Measurements from ENCODE around the gene STIM1. TPM values are rescaled to one million over a fixed set of nuclear protein-coding genes. Genes with fewer than 3 reads are reported as not detected.

STIM1 gene
- total RNA-seq, 1 donor from 2014 or later: 60.7 TPM

DNA sequence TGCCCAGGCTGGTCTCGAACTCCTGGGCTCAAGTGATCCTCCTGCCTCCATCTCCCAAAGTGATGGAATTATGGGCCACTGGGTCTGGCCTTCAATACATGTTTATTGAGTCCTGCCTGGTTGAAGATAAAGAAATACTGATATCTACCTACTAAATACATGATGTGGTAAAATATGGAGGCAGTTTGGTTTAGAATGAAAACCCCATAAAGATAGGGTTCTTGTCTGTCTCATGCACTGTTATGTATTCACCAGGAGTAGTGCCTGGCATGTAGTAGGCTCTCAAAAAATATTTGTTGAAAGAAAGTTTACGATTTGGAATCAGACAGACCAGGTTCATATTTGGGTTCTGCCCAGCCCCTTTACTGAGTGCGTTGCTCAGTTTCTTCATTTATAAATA is 21.1 kb downstream of the STIM1 start:
- H3K36me3 ChIP-seq: no peaks in the 10 kb centered on the region
- no peaks in the 10 kb centered on the region for H3K27me3 ChIP-seq
- TF ChIP-seq CTCF (IDR thresholded peaks at IDR 0.05): no peak
- no peaks in the 10 kb centered on the region for H3K9me3 ChIP-seq
- H3K4me1 ChIP-seq: peaks cover 31% of the 10 kb centered on the region
- ATAC-seq: no peak
- no peak for DNase-seq
- intact Hi-C loops (cut with DNase I): no loop called here
- no peak overlapping the region for H3K4me3 ChIP-seq
- no peak overlapping the region for H3K27ac ChIP-seq

DNA sequence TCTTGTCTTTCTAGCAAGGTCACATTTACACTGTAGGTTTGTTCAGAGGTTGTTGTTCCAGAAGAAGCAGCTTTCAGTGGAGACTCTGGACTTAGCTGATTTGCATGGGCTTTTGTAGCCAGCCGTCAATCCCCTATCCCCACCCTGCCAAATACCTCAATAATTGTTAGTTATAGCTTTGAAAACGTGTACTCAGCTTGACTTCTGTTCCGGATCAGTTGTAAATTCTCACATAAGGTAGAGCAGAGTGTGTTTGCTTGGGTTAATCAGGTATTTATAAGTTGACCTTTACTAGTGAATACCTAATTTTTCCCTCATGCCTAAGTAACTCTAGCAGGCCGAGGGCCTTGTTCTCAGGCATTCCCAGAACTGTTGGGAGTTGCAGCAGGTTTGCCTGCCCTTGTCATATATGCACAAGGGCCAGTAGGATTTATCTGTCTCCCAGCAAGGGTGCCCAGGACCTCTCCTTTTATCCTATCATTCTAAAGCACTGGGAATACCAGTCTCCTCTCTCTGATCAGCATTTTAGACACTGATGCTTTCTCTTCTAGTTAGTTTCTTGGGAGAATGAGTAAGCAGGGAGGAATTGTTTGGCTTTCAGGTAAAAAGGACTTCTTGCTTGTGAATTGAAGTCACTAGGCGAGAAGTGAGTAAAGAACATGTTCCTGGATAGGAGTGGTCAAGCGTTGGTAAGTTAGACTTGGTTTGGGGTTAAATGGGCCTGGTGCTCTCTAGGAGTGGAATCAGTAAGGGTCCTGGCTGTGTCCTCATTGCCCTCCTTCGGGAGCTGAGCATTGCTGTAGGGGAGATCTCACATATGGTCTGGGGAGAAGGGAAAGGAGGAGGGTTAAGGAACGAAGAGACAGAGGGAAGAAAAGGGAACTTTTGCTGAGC is 22.1 kb downstream of the STIM1 start:
- TF ChIP-seq CTCF (IDR thresholded peaks at IDR 0.05): no peak
- DNase-seq: no peak

DNA sequence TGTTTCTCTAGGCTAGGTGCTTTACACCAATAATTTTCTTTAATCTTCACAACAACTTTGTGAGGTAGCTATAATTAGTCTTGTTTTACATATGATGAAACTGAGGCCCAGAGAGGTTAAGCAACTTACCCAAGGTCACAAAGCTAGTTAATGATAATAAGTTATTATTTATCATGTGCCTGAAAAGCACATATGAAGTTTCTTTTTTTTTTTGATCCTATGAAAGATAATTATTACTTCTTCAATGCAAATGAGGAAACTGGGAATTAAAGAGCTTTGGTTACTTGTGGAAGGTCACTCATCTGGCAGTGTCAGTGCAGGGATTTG is 22.8 kb downstream of the STIM1 start:
- H3K4me1 ChIP-seq: peaks cover 31% of the 10 kb centered on the region
- no peaks in the 10 kb centered on the region for H3K27me3 ChIP-seq
- no peak overlapping the region for H3K27ac ChIP-seq
- TF ChIP-seq CTCF (IDR thresholded peaks at IDR 0.05): no peak
- intact Hi-C loops (cut with DNase I): no loop called here
- no peaks in the 10 kb centered on the region for H3K9me3 ChIP-seq
- no peaks in the 10 kb centered on the region for H3K36me3 ChIP-seq
- H3K4me3 ChIP-seq: no peak overlapping the region
- ATAC-seq (no peak), DNase-seq (no peak)

More for the DNA sequence above, 22.1 kb downstream of the STIM1 start:
- Histone ChIP-seq H3K4me1 (peaks cover 31% of the 10 kb centered on the region), H3K27ac (no peak overlapping the region), H3K4me3 (no peak overlapping the region), H3K27me3 (no peaks in the 10 kb centered on the region), H3K9me3 (no peaks in the 10 kb centered on the region), H3K36me3 (no peaks in the 10 kb centered on the region)
- intact Hi-C loops (cut with DNase I): no loop called here
- ATAC-seq: peak; percentile 14

DNA sequence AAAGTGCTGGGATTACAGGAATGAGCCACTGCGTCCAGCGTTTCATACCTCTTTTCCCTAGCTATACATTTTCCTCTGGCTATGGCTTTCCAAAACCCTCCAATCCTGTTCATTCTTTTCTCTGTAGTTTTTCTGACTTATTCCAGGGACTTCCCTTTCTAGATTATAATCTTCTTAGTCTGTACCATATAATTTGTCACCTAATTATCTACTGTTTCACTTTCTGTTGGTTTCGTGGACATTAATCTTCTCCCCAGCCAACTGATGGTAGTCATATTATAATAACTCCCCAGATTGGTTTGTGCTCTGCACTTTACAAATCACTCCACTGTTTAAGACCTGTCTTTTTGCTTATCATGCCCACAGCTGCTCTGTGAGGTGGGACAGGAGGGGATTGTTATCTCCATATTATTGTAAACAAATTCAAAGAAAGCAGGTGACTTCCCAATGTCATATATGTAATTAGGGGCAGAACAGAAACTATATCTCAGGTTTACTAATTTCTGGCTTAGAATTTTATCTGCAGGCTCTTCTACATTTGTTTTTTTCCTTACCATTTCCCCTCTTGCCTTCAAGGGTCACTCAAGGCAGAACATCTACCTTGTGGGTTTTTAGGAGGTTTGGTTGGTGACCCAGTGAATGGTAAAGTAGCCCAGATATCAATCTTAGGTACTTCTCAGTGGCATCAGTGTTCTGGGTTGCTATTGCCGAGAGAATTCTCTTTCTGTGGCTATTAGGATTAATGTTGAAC is 23.9 kb downstream of the STIM1 start:
- Histone ChIP-seq H3K36me3 (no peaks in the 10 kb centered on the region), H3K27me3 (no peaks in the 10 kb centered on the region), H3K4me3 (no peak overlapping the region), H3K9me3 (no peaks in the 10 kb centered on the region), H3K4me1 (peaks cover 31% of the 10 kb centered on the region), H3K27ac (peak overlapping the region; percentile 5)
- intact Hi-C loops (cut with DNase I): no loop called here
- no peak for ATAC-seq
- no peak for DNase-seq
- TF ChIP-seq CTCF (IDR thresholded peaks at IDR 0.05): no peak

GRCh38 chr11:3879967-3880542 is 24.6 kb downstream of the STIM1 start:
- DNase-seq (no peak), ATAC-seq (peak; percentile 72)
- peak overlapping the region; percentile 5 for H3K27ac ChIP-seq
- H3K9me3 ChIP-seq: no peaks in the 10 kb centered on the region
- no peaks in the 10 kb centered on the region for H3K36me3 ChIP-seq
- H3K27me3 ChIP-seq: no peaks in the 10 kb centered on the region
- intact Hi-C loops (cut with DNase I): no loop called here
- peaks cover 31% of the 10 kb centered on the region for H3K4me1 ChIP-seq
- no peak overlapping the region for H3K4me3 ChIP-seq
- TF ChIP-seq CTCF (IDR thresholded peaks at IDR 0.05): no peak
